ENCODE results near the gene LITAF.
"Not testable (repeated sequence)": the region's sequence is repeated elsewhere in the genome, so short reads cannot be mapped to it uniquely, and the experiment has no call there.

The LITAF gene

DNA sequence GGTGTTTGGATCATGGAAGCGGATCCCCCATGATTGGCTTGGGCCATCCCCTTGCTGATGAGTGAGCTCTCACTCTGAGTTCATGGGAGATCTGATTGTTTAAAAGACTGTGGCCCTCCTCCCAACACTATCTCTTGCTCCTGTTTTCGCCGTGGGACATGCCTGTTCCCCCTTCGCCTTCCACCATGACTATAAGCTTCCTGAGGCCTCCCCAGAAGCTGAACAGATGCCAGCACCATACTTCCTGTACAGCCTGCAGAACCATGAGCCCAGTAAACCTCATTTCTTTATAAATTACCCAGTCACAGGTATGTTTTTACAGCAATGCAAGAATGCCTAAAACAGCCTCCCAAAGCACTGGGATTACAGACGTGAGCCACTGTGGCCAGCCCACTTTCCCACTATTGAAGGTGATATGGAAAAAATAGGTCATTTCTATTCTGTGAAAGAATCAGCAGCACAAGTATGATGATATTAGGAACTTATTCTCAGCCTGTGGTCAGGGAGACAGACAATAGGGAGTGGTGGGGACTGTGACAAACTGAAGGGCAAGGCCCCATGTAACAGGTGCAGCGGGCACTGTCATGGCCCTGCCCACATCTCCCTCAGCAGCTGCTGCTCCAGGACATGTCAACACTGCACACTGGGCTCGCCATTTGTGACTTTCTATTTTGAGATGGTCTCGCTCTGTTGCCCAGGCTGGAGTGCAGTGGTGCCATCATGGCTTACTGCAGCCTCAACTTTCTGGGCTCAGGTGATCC lies 33.7 kb upstream of the LITAF start:
- DNase-seq (ENCODE audit: low spot score) = no peak

DNA sequence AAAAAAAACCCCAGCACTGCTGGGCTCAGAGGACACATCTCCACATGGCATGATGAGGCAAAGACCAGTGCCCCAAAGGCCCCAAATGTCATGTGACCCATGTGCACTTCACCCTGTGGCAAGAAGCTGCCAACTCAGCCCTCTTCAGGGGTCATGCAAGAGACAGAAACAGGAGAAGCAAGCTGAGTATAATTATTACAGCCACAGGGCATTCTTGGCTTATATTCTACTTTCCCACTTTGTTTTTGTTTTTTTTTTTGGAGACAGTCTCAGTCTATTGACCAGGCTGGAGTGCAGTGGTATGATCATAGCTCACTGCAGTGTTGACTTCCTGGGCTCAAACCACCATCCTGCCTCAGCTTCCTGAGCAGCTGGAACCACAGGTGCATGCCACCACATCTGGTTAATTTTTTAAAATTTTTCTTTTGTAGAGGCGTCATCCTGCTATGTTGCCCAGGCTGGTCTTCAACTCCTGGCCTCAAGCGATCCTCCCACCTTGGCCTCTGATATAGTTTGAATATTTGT lies 32.7 kb upstream of the LITAF start:
- no peak for DNase-seq (ENCODE audit: low spot score)

DNA sequence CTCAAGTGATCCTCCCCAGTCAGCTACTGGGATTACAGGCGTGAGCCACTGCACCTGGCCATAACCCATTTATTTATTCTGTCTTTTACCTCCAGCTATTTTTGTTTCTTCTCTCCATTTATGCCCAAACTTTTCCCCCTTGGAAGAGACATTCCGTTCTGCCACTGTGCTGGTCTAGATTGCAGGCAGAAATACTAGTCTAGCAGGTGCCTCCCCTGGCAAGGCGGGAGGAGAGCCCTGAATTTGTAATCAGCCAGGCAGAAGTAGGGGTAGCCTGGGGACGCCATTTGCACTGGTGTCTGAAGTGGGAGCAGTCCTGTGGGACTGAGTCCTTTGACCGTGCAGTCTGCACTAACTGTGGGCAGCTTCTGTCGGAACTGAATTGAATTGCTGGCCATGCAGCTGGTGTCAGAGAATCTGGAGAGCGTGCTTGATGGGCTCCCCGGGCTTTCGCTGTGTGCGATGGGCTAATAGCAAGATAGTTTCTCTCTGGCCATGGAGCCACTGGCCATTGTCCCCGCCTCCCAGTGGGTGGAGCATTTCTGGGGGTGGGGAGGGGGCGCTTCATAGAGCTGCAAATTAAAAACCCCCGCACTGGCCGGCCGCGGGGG lies 31.5 kb upstream of the LITAF start:
- DNase-seq (ENCODE audit: low spot score) = no peak

DNA sequence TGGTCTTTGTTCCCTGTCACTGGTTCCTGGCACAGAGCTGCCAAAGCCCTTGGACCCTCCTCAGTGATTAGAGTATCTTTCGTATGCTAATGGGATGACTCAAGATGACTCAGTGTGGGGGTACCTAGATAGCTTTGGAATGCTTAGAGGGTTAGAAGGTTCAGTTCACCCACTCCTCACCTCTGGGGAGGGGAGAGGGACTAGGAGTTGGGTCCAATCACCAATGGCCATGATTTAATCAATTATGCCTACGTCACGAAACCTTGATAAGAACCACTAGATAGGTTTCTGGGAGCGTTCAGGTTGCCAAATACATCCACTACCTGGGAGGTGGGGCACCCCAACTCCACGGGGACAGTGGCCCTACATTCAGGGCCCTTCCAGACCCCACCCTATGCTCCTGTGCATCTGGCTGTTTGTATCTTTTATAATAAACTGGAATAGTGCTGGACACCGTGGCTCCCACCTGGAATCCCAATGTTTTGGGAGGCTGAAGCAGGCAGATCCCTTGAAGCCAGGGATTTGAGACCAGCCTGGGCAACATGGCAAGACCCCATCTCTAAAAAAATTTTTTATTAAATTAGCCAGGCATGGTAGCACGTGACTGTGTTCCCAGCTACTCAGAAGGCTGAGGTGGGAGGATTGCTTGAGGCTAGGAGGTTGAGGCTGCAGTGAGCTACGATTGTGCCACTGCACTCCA lies 29.2 kb upstream of the LITAF start:
- no peak for DNase-seq (ENCODE audit: low spot score)

DNA sequence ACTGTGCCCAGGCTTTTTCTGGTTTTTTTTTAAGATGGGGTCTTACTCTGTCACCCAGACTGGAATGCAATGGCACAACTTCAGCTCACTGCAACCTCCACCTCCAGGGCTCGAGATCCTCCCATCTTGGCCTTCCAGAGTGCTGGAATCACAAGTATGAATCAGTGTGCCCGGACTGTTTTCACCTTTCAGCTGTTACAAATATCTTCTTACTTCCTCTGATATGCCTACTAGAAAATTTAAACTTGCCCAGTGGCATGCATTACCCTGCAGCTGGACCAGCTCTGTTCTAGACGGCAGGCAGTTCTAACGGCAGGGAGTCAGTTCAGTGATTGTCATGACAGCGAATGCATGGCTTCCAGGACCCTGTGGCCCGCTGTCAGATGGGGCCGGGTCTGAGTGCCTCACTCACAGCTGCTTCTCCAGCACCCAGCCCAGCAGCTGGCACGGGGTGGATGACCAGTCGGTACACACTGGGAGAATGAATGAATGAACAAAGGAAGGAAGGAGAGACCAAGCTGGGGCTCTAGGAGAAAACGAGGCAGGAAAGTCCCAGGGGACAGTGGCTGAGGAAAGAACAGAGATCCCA lies 28.0 kb upstream of the LITAF start:
- no peak for DNase-seq (ENCODE audit: low spot score)

DNA sequence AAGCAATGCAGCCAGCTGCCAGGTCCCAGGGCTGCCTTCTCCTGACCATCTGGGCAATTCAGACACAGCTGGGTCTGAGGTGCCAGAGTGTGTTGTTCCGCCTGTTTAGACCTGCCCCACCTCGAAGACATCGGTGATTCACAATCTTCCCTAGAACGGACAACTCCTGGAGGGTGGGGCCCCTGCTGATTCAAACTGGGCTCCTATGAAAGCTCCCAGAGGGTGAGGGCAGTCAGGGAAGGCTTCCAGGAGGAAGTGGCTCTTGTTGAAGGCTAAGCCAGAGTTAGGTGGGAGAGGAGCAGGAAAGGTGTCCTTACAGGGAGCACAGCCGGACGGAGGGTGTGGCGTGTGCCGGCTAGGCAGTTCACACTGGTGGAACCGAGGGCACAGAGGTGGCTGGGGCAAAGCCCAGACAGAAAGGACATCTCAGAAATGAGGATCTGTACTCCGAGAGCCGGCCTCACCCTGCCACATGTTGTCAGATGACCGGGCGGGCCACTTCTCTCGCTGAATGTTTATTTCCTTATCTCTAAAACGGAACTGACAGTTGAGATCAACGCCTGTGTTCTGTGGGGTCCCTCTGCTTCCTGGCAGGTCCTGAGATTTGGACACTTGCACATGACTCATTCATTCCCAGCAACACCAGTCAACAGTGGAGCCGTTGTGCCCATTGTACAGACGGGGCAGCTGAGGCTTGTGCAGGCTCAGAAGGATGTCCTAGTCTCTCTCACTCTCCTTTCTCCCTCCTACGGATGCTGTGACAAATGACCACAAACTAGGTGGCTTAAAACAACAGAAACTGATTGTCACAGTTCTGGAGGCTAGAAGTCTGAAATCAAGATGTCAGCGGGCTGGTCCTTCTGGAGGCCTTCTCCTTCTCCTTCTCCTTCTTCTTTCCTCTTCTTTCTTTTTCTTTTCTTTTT lies 26.9 kb upstream of the LITAF start:
- no peak for DNase-seq (ENCODE audit: low spot score)

DNA sequence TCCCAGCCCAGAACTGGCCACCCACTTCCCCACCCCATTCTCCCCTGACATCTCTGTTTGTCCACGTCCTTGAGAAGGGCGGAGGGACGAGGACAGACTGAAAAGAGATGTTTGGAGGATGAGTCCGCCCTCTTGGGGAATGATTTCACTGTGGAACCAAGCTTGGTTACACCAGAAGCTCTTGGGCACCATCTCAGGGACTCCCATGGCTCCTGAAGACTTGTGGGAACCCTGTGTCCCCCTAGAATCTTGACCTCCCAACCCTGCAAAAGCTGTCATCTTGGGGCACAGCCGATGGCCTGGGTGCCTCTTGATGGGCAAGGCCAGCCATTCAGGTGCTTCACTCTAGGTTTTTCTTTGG lies 25.9 kb upstream of the LITAF start:
- DNase-seq (ENCODE audit: low spot score) = no peak

DNA sequence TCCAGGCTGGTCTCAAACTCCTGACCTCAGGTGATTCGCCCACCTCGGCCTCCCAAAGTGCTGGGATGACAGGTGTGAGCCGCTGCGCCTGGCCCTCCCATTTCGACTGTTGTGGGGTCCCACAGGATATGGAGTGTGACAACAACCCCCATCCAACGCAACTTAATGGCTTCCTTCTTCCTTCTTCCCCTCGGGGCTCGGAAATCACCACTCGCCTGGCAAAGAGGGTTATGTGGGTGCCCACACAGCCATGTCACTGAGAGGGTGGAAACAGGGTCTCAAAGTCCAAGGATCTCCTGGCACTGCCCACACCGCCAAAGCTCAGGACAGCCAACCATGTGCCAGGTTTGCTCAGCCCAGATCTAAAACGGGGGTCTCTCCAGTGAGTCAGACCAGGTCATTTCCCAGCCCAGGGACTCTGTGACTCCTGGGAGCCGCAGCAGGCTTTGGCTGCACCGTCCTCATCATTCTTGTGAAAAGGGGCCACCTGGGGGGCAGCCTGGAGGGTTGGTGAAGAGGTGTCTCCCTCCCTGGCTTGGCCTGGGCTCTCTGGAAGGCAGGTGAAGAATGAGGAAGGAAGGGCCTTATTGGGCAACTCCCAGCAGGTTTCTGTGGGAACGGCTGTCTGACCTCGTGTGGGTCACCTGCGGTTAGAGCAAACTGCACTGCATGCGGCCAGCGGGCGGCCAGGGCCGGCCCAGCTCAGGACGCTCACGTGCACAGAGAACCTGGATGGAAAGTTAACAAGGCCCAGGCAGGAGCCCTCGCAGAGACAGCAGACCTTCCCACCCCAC lies 25.3 kb upstream of the LITAF start:
- no peak for DNase-seq (ENCODE audit: low spot score)

DNA sequence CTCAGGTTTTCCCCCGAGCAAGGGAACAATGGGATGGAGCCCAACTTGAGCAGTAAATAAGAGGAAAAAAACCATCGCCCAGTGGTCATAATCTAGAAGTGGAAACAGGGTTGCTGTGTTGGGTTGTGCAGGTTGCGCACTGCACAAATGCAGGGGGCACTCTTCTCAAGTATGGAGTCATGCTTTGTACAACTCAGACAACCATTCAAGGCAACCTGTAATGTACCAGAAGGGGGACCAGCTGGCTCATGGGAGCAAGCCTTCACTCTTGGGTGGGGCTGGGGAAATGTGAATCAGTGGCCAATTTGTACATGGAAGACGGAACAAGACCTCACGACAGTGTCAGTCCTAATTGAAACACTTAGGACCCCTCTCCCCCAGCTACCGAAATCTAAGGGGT lies 23.9 kb upstream of the LITAF start:
- DNase-seq (ENCODE audit: low spot score) = no peak

DNA sequence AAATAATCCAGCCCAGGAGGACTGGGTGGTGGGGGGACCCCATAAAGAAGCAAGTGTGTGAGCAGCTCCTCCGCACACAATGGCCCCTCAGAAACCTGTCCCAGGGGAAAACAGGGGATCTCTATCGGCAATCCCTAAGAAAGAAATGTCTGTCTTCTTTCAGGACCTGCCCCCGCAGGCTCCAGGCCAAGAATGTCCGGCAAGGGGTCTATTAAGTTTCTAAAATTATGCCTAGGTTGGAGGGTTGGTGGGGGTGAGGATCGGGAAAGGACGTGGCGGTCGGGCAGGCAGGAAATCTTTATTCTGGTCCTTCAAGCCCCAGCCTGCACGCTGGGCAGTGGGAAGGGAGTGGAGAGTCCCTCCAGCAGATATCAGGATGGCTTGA lies 23.4 kb upstream of the LITAF start:
- no peak for DNase-seq (ENCODE audit: low spot score)

DNA sequence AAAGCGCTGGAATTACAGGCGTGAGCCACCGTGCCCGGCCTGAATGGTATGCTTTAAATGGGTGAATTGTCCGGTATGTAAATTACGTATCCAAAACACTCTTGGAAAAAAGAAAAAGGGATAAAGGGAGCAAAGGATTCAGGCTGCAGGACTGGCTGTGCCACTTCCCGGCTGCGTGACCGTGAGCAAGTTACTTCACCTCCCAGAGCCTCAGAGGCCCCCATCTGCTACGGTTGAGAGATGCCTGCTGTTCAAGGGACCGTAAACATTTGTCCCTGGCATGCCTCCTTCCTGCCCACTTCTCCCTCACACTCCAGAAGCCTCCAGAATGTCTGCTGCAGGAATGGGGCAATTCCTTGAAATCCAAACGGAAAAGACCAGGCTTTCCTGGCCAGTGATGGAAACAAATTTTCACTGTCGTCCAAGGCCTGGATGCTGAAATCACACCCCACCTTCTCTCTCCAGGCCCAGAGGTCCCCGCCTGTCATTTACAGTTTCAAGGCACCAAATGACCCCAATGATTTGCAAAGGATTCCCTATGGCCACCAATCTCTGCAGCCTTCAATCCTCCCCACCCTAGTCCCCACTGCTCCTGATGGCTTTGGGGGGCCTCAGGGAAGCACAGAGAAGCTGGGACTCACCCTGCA lies 22.9 kb upstream of the LITAF start:
- DNase-seq (ENCODE audit: low spot score) = no peak

DNA sequence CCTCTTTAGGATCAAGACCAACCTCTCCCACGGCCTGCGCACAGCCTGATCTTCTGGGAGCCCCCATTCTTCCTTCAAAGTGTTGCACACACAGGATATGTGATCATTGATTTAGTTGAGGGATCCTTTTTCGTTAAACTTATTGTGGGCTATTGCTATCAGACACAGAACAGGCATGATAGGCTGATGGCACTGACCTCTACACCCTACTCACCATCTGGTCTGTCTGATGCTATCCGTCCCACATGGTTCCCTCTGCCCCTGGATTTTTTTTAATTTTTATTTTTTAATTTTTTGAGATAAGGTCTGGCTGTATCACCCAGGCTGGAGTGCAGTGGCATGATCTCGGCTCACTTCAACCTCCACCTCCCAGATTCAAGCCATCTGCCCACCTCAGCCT lies 19.2 kb upstream of the LITAF start:
- DNase-seq (ENCODE audit: low spot score) = no peak

DNA sequence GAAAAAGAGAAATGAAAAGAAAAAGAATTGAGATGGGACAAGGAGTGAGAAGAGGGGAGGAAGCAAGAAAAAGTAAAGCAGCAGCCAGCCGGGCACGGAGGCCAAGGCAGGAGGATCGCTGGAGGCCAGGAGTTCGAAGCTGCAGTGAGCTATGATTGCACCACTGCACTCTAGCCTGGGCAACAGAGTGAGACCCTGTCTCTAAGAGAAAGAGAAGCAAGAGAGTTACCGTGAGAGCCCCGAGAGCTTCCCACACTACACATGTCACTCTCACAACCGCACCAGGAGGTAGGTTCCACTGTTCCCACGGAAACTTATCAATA lies 18.8 kb upstream of the LITAF start:
- DNase-seq (ENCODE audit: low spot score) = no peak

DNA sequence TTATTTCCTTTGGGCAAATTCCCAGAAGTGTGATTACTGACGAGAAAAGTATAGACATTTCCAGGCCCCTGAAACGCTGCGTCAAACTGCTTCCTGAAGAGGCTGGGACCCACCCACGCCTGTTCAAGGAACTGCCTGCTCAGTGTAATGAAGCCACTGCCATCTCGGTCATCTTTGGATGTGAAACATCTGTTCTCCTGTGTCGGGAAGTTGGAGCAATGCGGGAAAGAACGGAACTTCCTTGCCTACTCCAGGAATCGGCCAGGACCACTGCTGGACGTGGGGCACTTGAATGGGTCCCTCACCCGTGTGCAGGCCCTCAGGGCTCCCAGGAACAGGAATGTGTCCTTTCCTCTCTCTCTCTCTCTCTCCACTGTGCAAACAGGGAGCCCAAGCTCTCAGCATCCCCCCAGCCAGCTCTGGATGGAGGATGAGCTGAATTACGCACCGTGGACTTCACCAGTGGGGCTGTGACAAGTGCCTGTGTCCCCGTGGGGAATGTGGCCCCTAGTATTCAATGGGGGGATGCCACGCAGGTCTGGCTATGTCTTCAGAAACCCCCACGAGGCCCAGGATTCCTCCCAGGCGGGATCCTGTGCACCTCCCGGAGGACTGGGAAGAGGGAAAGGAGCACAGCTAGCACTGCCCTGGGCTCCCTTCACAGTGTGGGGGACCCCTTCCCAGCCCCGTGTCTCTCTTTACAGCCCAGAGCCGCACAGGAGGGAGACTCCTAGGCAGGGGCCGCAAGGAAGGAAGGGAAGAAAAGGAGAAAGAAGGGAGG lies 18.3 kb upstream of the LITAF start:
- no peak for DNase-seq (ENCODE audit: low spot score)

DNA sequence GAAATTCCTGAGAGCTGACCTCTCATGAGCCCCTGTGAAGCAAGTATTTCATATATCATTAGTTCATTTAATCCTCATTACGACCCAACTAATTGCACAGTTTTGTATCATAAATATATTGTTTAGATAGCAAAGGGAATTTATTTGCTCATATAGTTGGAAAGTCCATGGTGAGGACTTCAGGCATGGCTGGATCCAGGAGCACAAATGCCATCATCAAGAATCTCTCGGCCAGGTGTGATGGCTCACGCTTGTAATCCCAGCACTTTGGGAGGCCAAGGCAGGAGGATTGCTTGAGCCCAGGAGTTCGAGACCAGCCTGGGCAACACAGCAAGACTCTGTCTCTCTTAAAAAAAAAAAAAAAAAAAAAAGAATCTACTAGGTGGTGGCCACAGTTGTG lies 17.6 kb upstream of the LITAF start:
- not testable (repeated sequence) for DNase-seq (ENCODE audit: low spot score)

DNA sequence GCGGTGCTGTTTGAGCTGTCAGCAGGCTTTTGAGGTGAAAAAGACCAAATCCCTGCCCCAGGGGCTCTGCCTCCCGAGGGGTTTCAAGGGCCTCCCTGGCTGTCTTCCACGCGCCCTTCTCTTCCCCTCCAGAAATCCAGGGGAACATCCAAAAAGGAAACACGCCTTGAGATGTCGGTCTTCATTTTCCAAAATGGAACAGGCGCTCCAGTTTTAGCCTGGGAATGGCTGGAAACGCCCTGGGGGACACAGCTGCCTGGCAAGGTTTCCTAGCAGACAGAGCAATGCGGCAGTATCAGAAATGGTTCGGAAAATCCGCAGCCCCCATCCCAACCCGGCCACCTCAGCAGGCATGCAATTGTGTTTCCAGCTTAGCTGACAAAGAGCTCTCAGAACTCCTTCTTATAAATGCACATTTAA lies 16.6 kb upstream of the LITAF start:
- DNase-seq (ENCODE audit: low spot score) = peak; percentile 75

DNA sequence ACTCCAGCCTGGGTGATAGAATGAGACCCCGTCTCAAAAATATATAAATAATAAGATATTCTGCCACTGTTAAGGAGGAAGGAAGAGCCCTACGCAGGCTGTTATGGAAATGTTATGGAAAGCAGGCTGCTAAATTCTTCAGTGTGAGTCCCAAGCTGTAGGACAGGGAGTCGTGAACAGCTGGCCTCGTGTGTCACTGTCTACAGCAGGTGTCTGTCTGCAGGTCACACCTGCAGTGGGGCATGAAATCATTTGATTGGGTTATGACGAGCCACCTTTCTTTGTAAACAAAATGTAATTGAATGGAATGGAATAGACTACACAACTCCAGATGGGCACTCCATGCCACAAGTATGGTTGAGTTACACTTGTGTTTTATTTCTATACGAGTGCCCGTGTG lies 15.6 kb upstream of the LITAF start:
- DNase-seq (ENCODE audit: low spot score) = no peak

DNA sequence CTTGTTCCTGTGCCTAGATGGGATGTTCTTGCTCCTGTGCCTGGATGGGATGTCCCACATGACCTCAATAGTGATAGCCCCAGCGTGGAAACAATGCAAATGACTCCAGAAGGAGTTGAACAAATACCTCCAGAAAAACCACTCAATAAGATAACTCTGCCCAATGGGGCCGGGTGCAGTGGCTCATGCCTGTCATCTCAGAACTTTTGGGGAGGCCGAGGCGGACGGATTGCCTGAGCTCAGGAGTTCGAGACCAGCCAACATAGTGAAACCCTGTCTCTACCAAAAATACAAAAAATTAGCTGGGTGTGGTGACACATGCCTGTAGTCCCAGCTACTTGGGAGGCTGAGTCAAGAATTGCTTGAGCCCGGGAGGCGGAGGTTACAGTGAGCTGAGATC lies 15.2 kb upstream of the LITAF start:
- no peak for DNase-seq (ENCODE audit: low spot score)

DNA sequence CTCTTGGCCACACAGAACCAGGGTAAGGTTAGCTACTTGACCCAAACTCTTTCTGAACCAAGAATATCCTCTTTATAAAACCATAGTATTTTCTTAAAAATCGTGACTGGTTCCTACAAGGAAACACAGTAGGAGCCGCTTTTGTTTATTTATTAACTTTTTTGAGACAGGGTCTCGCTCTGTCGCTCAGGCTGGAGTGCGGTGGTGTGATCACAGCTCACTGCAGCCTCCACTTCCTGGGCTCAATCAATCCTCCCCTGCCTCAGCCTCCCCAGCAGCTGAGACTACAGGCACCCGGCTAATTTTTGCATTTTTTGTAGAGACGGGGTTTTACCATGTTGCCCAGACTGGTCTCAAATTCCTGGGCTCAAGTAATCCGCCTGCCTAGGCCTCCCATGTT lies 14.7 kb upstream of the LITAF start:
- DNase-seq (ENCODE audit: low spot score) = no peak

DNA sequence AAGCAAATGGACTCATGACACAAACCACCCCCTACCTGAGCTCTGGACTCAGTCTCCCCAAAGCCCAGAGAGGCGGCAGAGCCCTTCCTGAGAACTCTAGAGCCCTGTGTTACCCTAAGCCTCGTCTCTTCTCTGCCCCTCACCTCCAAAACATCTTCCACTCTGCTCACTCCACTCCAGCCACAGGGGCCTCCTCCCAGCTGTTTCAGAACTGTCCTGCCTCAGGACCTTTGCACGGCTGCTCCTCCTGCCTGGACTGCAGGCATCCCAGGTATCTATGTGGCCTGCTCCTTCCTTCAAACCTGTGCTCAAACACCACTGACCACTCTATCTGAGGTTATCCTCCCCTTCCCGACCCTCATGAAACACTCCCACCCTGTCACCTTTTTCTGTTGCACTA lies 12.9 kb upstream of the LITAF start:
- DNase-seq (ENCODE audit: low spot score) = no peak

Data from ecto neural progenitor cell (in vitro differentiated cells).